H1 (cell line): Measurements from ENCODE around the gene ZNF620. TPM values are rescaled to one million over a fixed set of nuclear protein-coding genes. Genes with fewer than 3 reads are reported as not detected.

Experiments
- BCL11A ChIP-seq, 2 experiments: IDR thresholded peaks; one replicate each; pipeline ENCODE4 v1.6.1; 2011; ENCODE audit warnings: low read depth in 2 of 2, low read length in 2 of 2, mild to moderate bottlenecking in 2 of 2
- CBX8 ChIP-seq: fragments of 300-800, 300-1000 bp; sonication (generic); IDR thresholded peaks from 2 replicates; pipeline ENCODE4 v1.7.1; 2016; ENCODE audit warnings: low read depth, low read length, borderline replicate concordance
- EZH2 ChIP-seq: fragments of 200-600 bp; sonication (generic); IDR thresholded peaks from 2 replicates; pipeline ENCODE4 v1.7.1; 2012; ENCODE audit warnings: low read depth, mild to moderate bottlenecking, moderate library complexity, low read length, inconsistent platforms; ENCODE audit not compliant: severe bottlenecking
- GTF2F1 ChIP-seq: IDR thresholded peaks from 2 replicates; pipeline ENCODE4 v1.6.1; 2012; ENCODE audit warnings: low read depth, low read length, improper control_type of control experiment, borderline replicate concordance
- HDAC6 ChIP-seq: IDR thresholded peaks from one replicate; pipeline ENCODE4 v1.7.1; 2012; ENCODE audit warnings: low read depth, mild to moderate bottlenecking, inconsistent platforms, low read length, moderate library complexity
- JUN ChIP-seq: IDR thresholded peaks from 2 replicates; pipeline ENCODE4 v1.6.1; 2011; ENCODE audit warnings: low read depth, mild to moderate bottlenecking, improper control_type of control experiment, low read length
- KDM1A ChIP-seq: fragments of 200-600, 300-600 bp; sonication (generic); IDR thresholded peaks from 2 replicates; pipeline ENCODE4 v1.7.1; 2016; ENCODE audit warnings: mild to moderate bottlenecking, low read length, borderline replicate concordance
- MAX ChIP-seq: IDR thresholded peaks from 2 replicates; pipeline ENCODE4 v1.6.1; 2012; ENCODE audit warnings: inconsistent platforms
- NRF1 ChIP-seq: IDR thresholded peaks from 2 replicates; pipeline ENCODE4 v1.6.1; 2011; ENCODE audit warnings: mild to moderate bottlenecking, low read depth, low read length, improper control_type of control experiment
- POU5F1 ChIP-seq: IDR thresholded peaks from 2 replicates; pipeline ENCODE4 v1.6.1; 2011; ENCODE audit warnings: low read depth, mild to moderate bottlenecking, low read length, moderate library complexity
- RBBP5 ChIP-seq: IDR thresholded peaks from 2 replicates; pipeline ENCODE4 v1.7.1; 2012; ENCODE audit warnings: low read depth, mild to moderate bottlenecking, inconsistent platforms, low read length, moderate library complexity, borderline replicate concordance
- RXRA ChIP-seq: IDR thresholded peaks from 2 replicates; pipeline ENCODE4 v1.6.1; 2011; ENCODE audit warnings: low read depth, mild to moderate bottlenecking, low read length, moderate library complexity; ENCODE audit not compliant: insufficient read depth
- SIN3A ChIP-seq, 2 experiments: IDR thresholded peaks in 1 of 2; conservative IDR thresholded peaks in 1 of 2; 2 replicates each; pipeline ENCODE4 v1.6.1; 2011 to 2012; ENCODE audit warnings: low read length in 2 of 2, improper control_type of control experiment in 1 of 2, low read depth in 1 of 2, mild to moderate bottlenecking in 1 of 2
- TAF1 ChIP-seq: IDR thresholded peaks from 2 replicates; pipeline ENCODE4 v1.6.1; 2011; ENCODE audit warnings: mild to moderate bottlenecking, low read depth, low read length
- TAF7 ChIP-seq: optimal IDR thresholded peaks from 2 replicates; pipeline ENCODE3; 2011; ENCODE audit warnings: low read depth, mild to moderate bottlenecking, inconsistent platforms, low read length, moderate library complexity, borderline replicate concordance
- USF2 ChIP-seq: IDR thresholded peaks from 2 replicates; pipeline ENCODE4 v1.6.1; 2011; ENCODE audit warnings: low read length, improper control_type of control experiment
- polyA plus RNA-seq, 7 experiments: library from polyadenylated mRNA; depleted of rRNA in 3 of 7; stranded (reverse) in 5 of 7; unstranded in 2 of 7; fragments of >200 nt in 5 of 7; fragments of 200-250 nt in 2 of 7; gene quantifications; 1 replicate in 5 of 7; 2 replicates in 1 of 7; 4 replicates in 1 of 7; pipeline versions ENCODE4 v1.2.1 to v1.2.3, GENCODE V29; 2011 to 2013; ENCODE audit warnings: missing spikeins in 2 of 7, mixed read lengths in 2 of 7
- total RNA-seq: library from RNA; stranded (reverse); fragmentation: NEBNext Ultra II Directional; extraction: Animal tissue kit (Norgen Biotek cat#: 25700); gene quantifications from 2 replicates; pipeline ENCODE4 v1.2.1, GENCODE V29; 2021
- TF ChIP-seq, protein P1 (sequence below): IDR thresholded peaks from 2 replicates; pipeline ENCODE4 v1.6.1; 2012; ENCODE audit warnings: inconsistent platforms
- TF ChIP-seq, protein P2 (sequence below): IDR thresholded peaks from 2 replicates; pipeline ENCODE4 v1.6.1; 2011; ENCODE audit warnings: low read depth, mild to moderate bottlenecking, low read length; ENCODE audit not compliant: insufficient read depth

ZNF620 gene
- total and polyA plus RNA-seq, 2 of the 8 experiments (the other 6 are each of a cell fraction or from before 2014, with no cell fraction given) = 5.1 to 20.2 TPM

DNA sequence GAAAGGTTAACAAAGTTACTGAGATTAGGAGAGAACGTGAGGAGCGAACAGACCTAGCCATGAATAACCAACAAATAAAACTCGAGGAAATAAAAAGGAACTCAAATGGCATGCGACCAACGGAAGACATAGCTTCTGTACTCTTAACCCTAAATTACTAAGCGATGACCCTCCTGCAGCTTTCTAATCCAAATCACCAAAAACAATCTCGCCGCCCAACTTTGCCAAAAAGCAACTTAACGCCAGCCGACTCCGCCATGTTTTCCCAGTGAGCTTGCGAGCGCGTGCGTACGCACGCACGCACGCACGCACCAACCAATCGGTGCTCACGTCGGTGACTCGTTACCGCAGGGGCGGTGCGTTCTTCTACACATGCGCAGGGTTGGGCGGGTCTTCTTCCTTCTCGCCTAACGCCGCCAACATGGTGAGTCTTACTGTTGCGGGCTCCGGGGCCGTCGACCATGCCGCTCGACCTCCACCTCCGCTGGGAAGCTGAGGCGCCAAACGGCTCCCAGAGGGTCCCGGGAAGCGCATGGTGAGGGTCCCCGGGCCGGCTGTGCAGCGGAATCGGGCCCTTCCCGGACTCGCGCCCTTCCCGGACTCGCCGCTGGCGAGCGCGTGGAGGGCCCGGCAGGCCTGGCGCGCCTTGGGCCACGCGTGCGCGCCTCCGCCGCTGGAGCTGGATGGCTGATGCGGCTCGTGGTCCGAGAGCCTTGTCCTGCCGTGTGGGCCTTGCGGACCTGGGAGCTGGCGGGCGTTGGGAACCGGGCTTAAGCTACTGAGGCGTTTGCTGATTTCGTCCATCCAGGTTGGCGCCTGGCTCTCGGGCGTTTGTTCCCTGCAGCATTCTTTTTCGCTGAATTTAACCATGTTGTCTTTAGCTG is 48.7 kb upstream of the ZNF620 start, which contains the start of gene RPL14 (continued):
- TF ChIP-seq, protein P1, sequence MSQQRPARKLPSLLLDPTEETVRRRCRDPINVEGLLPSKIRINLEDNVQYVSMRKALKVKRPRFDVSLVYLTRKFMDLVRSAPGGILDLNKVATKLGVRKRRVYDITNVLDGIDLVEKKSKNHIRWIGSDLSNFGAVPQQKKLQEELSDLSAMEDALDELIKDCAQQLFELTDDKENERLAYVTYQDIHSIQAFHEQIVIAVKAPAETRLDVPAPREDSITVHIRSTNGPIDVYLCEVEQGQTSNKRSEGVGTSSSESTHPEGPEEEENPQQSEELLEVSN = peak; percentile 36; the same call in 1 of the 2 replicates
- no peak for TF ChIP-seq JUN
- peak; percentile 92 for TF ChIP-seq TAF7
- peak; percentile 82 for TF ChIP-seq NRF1
- peak in 1 of 2 experiments; percentile 69; a peak in 1 of 4 replicates for TF ChIP-seq SIN3A (conservative IDR thresholded peaks at IDR 0.05 in 1 of 2, IDR thresholded peaks at IDR 0.05 in 1 of 2; ENCODE audit: low read depth in 1 of 2, low read length in 2 of 2)
- TF ChIP-seq, protein P2, sequence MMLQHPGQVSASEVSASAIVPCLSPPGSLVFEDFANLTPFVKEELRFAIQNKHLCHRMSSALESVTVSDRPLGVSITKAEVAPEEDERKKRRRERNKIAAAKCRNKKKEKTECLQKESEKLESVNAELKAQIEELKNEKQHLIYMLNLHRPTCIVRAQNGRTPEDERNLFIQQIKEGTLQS = no peak
- no peak for TF ChIP-seq HDAC6
- no peak for TF ChIP-seq CBX8
- TF ChIP-seq POU5F1 = no peak
- TF ChIP-seq MAX = peak; percentile 73
- no peak for TF ChIP-seq EZH2
- peak; percentile 77; the same call in 1 of the 2 replicates for TF ChIP-seq GTF2F1
- no peak for TF ChIP-seq USF2
- no peak for TF ChIP-seq RXRA
- peak; percentile 97 for TF ChIP-seq TAF1
- TF ChIP-seq RBBP5 = peak; percentile 45; the same call in 1 of the 2 replicates
- no peak for TF ChIP-seq BCL11A (IDR thresholded peaks at IDR 0.05; ENCODE audit: low read depth in 2 of 2, low read length in 2 of 2)
- TF ChIP-seq KDM1A = no peak
